Endothelial cell of umbilical vein (primary cell): ENCODE results near the gene PLXNB1. TPM values are rescaled to one million over a fixed set of nuclear protein-coding genes. Genes with fewer than 3 reads are reported as not detected.

Experiments used
- BruUV-seq: library from RNA; stranded (reverse); fragments of 400-500 nt; replicated peaks from 2 replicates; lab custom pipeline; 2021; lab: Mats Ljungman, UMichigan
- CTCF ChIA-PET: fragments of 300-600, 350-600 bp; sonication (Branson Sonifier 250); formaldehyde crosslinking; loops from one replicate; lab custom pipeline; 2021; ENCODE audit warnings: antibody characterized with exemption, inconsistent platforms; lab: Charles Lee
- POLR2A ChIA-PET: fragments of 300-600, 350-600 bp; sonication (Branson Sonifier 250); formaldehyde crosslinking; loops from one replicate; lab custom pipeline; 2021; ENCODE audit warnings: antibody characterized with exemption, inconsistent platforms; lab: Charles Lee
- DNase-seq: peaks from one replicate; pipeline ENCODE4 v3.0.0-alpha.2; 2011; ENCODE audit warnings: low read depth, low spot score
- FAIRE-seq: peaks from 2 replicates; lab custom pipeline; 2011; peaks lifted over from hg19 to GRCh38; lab: Jason Lieb, UNC
- H2AFZ ChIP-seq: 2 replicates; pipeline ENCODE4 v1.6.0; 2012; ENCODE audit warnings: low read depth, low read length, control low read depth, inconsistent platforms
- H3K27ac ChIP-seq: 2 replicates; pipeline ENCODE4 v1.5.1; 2011; ENCODE audit warnings: low read depth, mild to moderate bottlenecking, control low read depth, low read length, moderate library complexity; ENCODE audit not compliant: insufficient read depth
- H3K27me3 ChIP-seq, 2 experiments: 2 replicates each; pipeline versions ENCODE4 v1.6.0 to v1.6.1; 2011; ENCODE audit warnings: low read length in 2 of 2, mixed read lengths in 1 of 2; ENCODE audit not compliant: control insufficient read depth in 2 of 2, insufficient read depth in 2 of 2
- H3K36me3 ChIP-seq, 2 experiments: 2 replicates in 1 of 2; 3 replicates in 1 of 2; pipeline ENCODE4 v1.5.1; 2011; ENCODE audit warnings: low read length in 2 of 2, mild to moderate bottlenecking in 1 of 2, moderate library complexity in 1 of 2; ENCODE audit not compliant: control insufficient read depth in 2 of 2, insufficient read depth in 2 of 2; ENCODE audit errors: extremely low read depth in 1 of 2
- H3K4me1 ChIP-seq: 3 replicates; pipeline ENCODE4 v1.5.1; 2011; ENCODE audit warnings: mild to moderate bottlenecking, low read length; ENCODE audit not compliant: control insufficient read depth, insufficient read depth; ENCODE audit errors: extremely low read depth
- H3K4me2 ChIP-seq: 2 replicates; pipeline ENCODE4 v1.6.1; 2011; ENCODE audit warnings: low read length, control low read depth, mixed read lengths; ENCODE audit not compliant: insufficient read depth
- H3K4me3 ChIP-seq, 3 experiments: fragments of 200-600 bp in 1 of 3; sonication (generic), shearing (Covaris generic) in 1 of 3; replicated peaks in 1 of 3; 2 replicates each; pipeline ENCODE4 v1.5.1; 2011 to 2016; ENCODE audit warnings: control low read depth in 3 of 3, low read length in 3 of 3, mild to moderate bottlenecking in 2 of 3, inconsistent platforms in 1 of 3, low read depth in 1 of 3, moderate library complexity in 1 of 3; ENCODE audit not compliant: insufficient read depth in 1 of 3
- H3K79me2 ChIP-seq: 2 replicates; pipeline ENCODE4 v1.6.0; 2012; ENCODE audit warnings: low read length, inconsistent platforms; ENCODE audit not compliant: control insufficient read depth, insufficient read depth
- H3K9ac ChIP-seq: replicated peaks from 2 replicates; pipeline ENCODE3; 2011; ENCODE audit warnings: low read length, control low read depth; ENCODE audit not compliant: insufficient read depth; ENCODE audit errors: extremely low read depth
- H3K9me1 ChIP-seq: replicated peaks from 3 replicates; pipeline ENCODE4 v1.6.0; 2011; ENCODE audit warnings: mild to moderate bottlenecking, low read length; ENCODE audit not compliant: control insufficient read depth, insufficient read depth; ENCODE audit errors: extremely low read depth
- H3K9me3 ChIP-seq: replicated peaks from 2 replicates; pipeline ENCODE4 v1.5.1; 2012; ENCODE audit warnings: low read length, inconsistent platforms; ENCODE audit not compliant: control insufficient read depth, insufficient read depth
- H4K20me1 ChIP-seq: replicated peaks from 2 replicates; pipeline ENCODE3; 2011; ENCODE audit warnings: mild to moderate bottlenecking, low read length; ENCODE audit not compliant: control insufficient read depth, insufficient read depth; ENCODE audit errors: extremely low read depth
- EZH2 ChIP-seq: IDR thresholded peaks from 2 replicates; pipeline ENCODE4 v1.6.1; 2012; ENCODE audit warnings: borderline replicate concordance, low read depth, mild to moderate bottlenecking, moderate library complexity, low read length, inconsistent platforms; ENCODE audit not compliant: severe bottlenecking
- FOS ChIP-seq: IDR thresholded peaks from 2 replicates; pipeline ENCODE4 v1.6.1; 2011; ENCODE audit warnings: mild to moderate bottlenecking, low read length, moderate library complexity, borderline replicate concordance; ENCODE audit not compliant: insufficient read depth
- GATA2 ChIP-seq: IDR thresholded peaks from 2 replicates; pipeline ENCODE4 v1.7.0; 2011; ENCODE audit warnings: low read depth, mild to moderate bottlenecking, moderate library complexity, mixed read lengths, low read length; ENCODE audit not compliant: insufficient read length, insufficient read depth
- JUN ChIP-seq: IDR thresholded peaks from 2 replicates; pipeline ENCODE4 v1.6.1; 2011; ENCODE audit warnings: borderline replicate concordance, low read depth; ENCODE audit not compliant: insufficient read length, insufficient read depth
- MAX ChIP-seq: IDR thresholded peaks from 2 replicates; pipeline ENCODE4 v1.6.1; 2011; ENCODE audit not compliant: insufficient read depth, insufficient read length
- MYC ChIP-seq: IDR thresholded peaks from one replicate; pipeline ENCODE4 v1.6.1; 2011; ENCODE audit warnings: mild to moderate bottlenecking, low read depth, low read length
- POLR2A ChIP-seq: IDR thresholded peaks from 2 replicates; pipeline ENCODE4 v1.6.1; 2012; ENCODE audit warnings: low read depth, mild to moderate bottlenecking, control low read depth, low read length
- POLR2AphosphoS5 ChIP-seq: IDR thresholded peaks from 2 replicates; pipeline ENCODE4 v1.6.1; 2012; ENCODE audit warnings: low read depth, mild to moderate bottlenecking, control low read depth, low read length, moderate library complexity; ENCODE audit not compliant: insufficient read depth
- dilution Hi-C: fragments of 300-500 bp; cut with MboI; formaldehyde crosslinking; loops from one replicate; pipeline ENCODE4 v1.15.0; 2019; ENCODE audit warnings: low sequenced_read_pairs; ENCODE audit not compliant: extremely low pct_ligation_motif_present
- intact Hi-C: fragments of 100-400 bp; cut with micrococcal nuclease; formaldehyde crosslinking; loops from one replicate; pipeline ENCODE4 v1.10.0; 2022
- polyA plus RNA-seq, 4 experiments: library from polyadenylated mRNA; depleted of rRNA in 3 of 4; stranded (reverse) in 3 of 4; unstranded in 1 of 4; fragments of >200 nt; gene quantifications; 2 replicates each; pipeline versions ENCODE4 v1.2.1 to v1.2.3, GENCODE V29; 2011 to 2012; ENCODE audit warnings: missing spikeins in 1 of 4
- total RNA-seq: library from RNA; stranded (reverse); gene quantifications from 2 replicates; pipeline ENCODE4 v1.2.3, GENCODE V29; 2021
- TF ChIP-seq, protein P1 (sequence below), 2 donors: IDR thresholded peaks; 1 replicate in 1 of 2; 2 replicates in 1 of 2; pipeline ENCODE4 v1.5.1; 2011; ENCODE audit warnings: low read length in 2 of 2, mild to moderate bottlenecking in 2 of 2, moderate library complexity in 2 of 2, control low read depth in 1 of 2, inconsistent platforms in 1 of 2, low read depth in 1 of 2; ENCODE audit not compliant: insufficient read depth in 1 of 2; ENCODE audit errors: extremely low read depth in 1 of 2

The PLXNB1 gene
- total and polyA plus RNA-seq, 2 donors (not counting 3 experiments of a cell fraction or from before 2014, with no cell fraction given): 43.1 to 45.2 TPM

- Histone ChIP-seq H2AFZ (peak within 1 kb of the TSS; percentile 91), H3K27me3 (no peaks in the 10 kb centered on the region), H3K9ac (peak within 1 kb of the TSS; percentile 87), H4K20me1 (no peaks in the 10 kb centered on the region), H3K4me1 (peaks cover 15% of the 10 kb centered on the region), H3K4me2 (peak within 1 kb of the TSS; percentile 98), H3K4me3 (peak within 1 kb of the TSS; percentile 70 to 92 (median 73)), H3K79me2 (peaks cover 28% of the 10 kb centered on the region), H3K36me3 (peaks cover 7 to 8% of the 10 kb centered on the region in 2 experiments), H3K27ac (peak within 1 kb of the TSS; percentile 65), H3K9me3 (no peaks in the 10 kb centered on the region), H3K9me1 (no peaks in the 10 kb centered on the region)
- BruUV-seq: TSS peak; percentile 32
- POLR2A ChIA-PET: interaction anchor here (1.2 kb wide), 1 partner anchor 10 kb away, joined by 3 read pairs; no protein-coding TSS in a partner anchor
- TF ChIP-seq POLR2AphosphoS5 (peak; percentile 99), JUN (no peak), POLR2A (peak; percentile 98)
- CTCF ChIA-PET: interaction anchor here (0.6 to 8.8 kb wide), 6 partner anchors 11 to 543 kb away, joined by 3 to 83 read pairs (median 6); no protein-coding TSS in a partner anchor
- dilution Hi-C loops: no loop called here
- FAIRE-seq: peak; percentile 79
- peak; percentile 91 for DNase-seq
- intact Hi-C loops: loop anchor here (2.0 kb wide), 1 partner anchor 18 kb away; no protein-coding TSS in a partner anchor
These were observed 16.7 kb upstream of the PLXNB1 start, which contains the start of gene ATRIP for GRCh38 chr3:48446425-48447193. ATRIP (plus strand) TSS chr3:48446737; CDS start chr3:48446846, 109 bp downstream.

DNA sequence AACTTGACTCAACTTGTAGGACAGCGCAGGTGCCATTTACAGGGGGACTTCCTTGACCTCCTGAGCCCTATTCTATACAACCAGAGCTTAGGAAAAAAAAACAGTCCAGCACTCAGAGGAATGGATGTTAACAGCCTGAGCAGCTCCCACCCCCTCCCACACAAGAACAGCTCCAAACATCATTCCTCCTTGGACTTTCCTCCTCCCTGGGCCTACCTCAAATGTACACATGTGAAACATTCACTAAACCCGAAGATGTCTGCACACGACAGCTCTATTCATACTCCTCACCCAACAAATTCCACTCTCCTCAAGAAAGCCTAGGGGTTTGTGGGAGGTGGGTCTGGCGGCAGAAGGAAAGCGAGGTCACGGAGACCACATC, 16.1 kb upstream of the PLXNB1 start:
- FAIRE-seq: no peak
- no peaks in the 10 kb centered on the region for H3K27me3 ChIP-seq
- peak overlapping the region; percentile 30 for H3K27ac ChIP-seq
- H3K9me3 ChIP-seq: no peaks in the 10 kb centered on the region
- H3K9me1 ChIP-seq: no peaks in the 10 kb centered on the region
- peaks cover 8% of the 10 kb centered on the region in 2 experiments for H3K36me3 ChIP-seq
- dilution Hi-C loops: no loop called here
- DNase-seq: no peak
- peak overlapping the region; percentile 70 to 92 (median 73) for H3K4me3 ChIP-seq
- peak overlapping the region; percentile 91 for H2AFZ ChIP-seq
- peak overlapping the region; percentile 98 for H3K4me2 ChIP-seq
- intact Hi-C loops: loop anchor here (2.0 kb wide), 1 partner anchor 19 kb away; no protein-coding TSS in a partner anchor
- ChIA-PET POLR2A (interaction anchor here (1.2 kb wide), 1 partner anchor 10 kb away, joined by 3 read pairs; no protein-coding TSS in a partner anchor), CTCF (interaction anchor here (0.9 to 8.8 kb wide), 5 partner anchors 10 to 103 kb away, joined by 3 to 83 read pairs (median 8); no protein-coding TSS in a partner anchor)
- H3K79me2 ChIP-seq: peaks cover 34% of the 10 kb centered on the region
- peaks cover 19% of the 10 kb centered on the region for H3K4me1 ChIP-seq
- H3K9ac ChIP-seq: peak overlapping the region; percentile 87
- BruUV-seq: TSS peak; percentile 82
- no peak for TF ChIP-seq JUN
- no peak for TF ChIP-seq POLR2A
- no peak for TF ChIP-seq POLR2AphosphoS5
- TF ChIP-seq FOS: no peak
- no peak for TF ChIP-seq GATA2
- TF ChIP-seq, protein P1, sequence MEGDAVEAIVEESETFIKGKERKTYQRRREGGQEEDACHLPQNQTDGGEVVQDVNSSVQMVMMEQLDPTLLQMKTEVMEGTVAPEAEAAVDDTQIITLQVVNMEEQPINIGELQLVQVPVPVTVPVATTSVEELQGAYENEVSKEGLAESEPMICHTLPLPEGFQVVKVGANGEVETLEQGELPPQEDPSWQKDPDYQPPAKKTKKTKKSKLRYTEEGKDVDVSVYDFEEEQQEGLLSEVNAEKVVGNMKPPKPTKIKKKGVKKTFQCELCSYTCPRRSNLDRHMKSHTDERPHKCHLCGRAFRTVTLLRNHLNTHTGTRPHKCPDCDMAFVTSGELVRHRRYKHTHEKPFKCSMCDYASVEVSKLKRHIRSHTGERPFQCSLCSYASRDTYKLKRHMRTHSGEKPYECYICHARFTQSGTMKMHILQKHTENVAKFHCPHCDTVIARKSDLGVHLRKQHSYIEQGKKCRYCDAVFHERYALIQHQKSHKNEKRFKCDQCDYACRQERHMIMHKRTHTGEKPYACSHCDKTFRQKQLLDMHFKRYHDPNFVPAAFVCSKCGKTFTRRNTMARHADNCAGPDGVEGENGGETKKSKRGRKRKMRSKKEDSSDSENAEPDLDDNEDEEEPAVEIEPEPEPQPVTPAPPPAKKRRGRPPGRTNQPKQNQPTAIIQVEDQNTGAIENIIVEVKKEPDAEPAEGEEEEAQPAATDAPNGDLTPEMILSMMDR (IDR thresholded peaks at IDR 0.05; ENCODE audit: extremely low read depth in 1 of 2, insufficient read depth in 1 of 2, low read depth in 1 of 2, low read length in 2 of 2): no peak
- no peak for TF ChIP-seq MAX
- no peak for TF ChIP-seq MYC
- no peak for TF ChIP-seq EZH2
- H4K20me1 ChIP-seq: no peaks in the 10 kb centered on the region
